HG03095 (cell line): ENCODE measurements around the gene NKD1.
A peak's percentile ranks its signal among the peaks of the same experiment; 100 is the strongest.

ENCODE experiments used
- ATAC-seq: cut with Tn5 transposase; IDR thresholded peaks from one replicate; pipeline ENCODE4 v1.9.1; 2021; ENCODE audit warnings: moderate library complexity; ENCODE audit not compliant: unreplicated experiment

The NKD1 gene

DNA sequence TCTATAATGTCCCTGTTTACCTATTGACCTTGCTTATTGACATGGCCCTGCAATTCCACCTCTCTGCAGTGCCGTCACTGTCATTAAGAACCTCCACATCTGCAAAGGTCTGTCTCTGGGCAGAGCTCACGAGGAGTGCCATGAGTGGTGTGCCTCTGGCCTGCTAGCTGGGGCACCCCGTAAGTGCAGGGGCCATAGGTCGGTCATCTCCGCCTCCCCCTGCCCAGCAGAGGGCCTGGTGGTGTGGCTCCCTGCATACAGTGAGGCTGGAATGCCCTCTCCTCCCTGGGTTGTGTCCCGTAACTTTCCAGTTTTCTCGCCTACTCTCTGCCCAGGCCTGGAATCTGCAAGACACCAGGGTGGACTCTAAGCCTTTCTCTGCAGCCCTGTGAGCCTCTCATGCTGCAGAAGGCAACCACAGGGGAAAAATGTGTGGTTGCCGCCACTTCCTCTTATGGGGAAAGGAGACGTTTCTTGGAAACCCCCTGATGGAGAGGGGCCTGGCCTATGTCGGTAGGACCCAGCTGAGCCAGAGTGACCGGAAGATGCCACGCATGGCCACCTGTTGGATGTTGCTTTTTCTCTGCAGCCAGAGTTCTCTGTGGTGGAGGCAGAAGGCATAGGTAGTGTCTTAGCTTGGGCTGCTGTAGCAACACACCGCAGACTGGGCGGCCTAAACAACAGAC lies 135.6 kb downstream of the NKD1 start:
- ATAC-seq = peak; percentile 77

- ATAC-seq = no peak
Measured at GRCh38 chr16:50684823-50685461, 136.7 kb downstream of the NKD1 start.

DNA sequence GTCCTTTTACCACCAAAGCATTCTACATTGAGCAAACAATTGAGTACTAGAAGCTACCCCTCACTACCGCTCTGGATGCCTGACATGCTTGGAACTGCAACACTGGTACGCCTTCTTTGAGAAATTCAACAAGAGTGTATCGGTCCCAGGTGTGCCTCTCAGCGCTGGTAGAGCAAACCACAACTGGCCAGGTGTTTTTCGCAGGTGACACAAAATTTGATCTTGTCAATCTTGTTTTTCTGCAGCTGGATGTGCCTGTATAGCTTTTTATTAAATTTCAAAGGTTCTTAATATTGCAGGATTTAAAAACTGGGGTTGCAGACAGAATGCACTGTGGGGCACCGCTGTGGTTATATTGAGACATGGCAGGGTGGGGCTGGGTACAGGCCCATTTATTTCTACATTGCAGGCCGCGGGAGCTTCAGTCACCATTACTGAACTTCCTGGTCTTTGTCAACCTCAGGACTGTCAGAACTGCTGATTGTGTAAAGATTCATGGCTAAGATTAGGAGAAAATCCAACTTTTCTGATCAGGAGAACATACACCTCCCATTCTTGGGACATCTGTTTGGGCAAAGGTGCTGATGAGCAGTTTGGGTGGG lies 137.4 kb downstream of the NKD1 start:
- ATAC-seq = no peak

DNA sequence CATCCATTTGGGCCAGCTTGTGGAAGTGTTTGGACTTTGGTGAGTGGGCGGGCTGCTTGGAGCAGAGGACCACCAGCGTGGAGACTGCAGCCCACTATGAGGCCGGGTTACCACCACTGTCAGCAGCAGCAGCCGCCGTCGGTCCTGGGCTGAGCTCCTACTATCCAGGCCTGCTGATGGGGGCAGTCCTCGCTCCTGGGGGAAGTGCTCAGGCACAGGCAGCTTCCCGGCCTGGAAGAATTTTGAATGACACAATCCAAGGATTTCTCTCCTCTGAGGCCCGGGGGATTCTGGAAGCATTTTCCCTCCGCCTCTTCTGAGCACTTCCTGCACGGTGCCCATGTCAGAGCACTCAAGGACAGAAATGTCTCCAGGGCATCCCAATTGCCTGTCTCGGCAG lies 139.9 kb downstream of the NKD1 start:
- no peak for ATAC-seq

GRCh38 chr16:50688867-50689266 lies 140.7 kb downstream of the NKD1 start:
- no peak for ATAC-seq

- ATAC-seq = no peak
Measured at GRCh38 chr16:50690177-50690576, 142.0 kb downstream of the NKD1 start.

- ATAC-seq = no peak
Measured at GRCh38 chr16:50692644-50692998, 144.4 kb downstream of the NKD1 start.

DNA sequence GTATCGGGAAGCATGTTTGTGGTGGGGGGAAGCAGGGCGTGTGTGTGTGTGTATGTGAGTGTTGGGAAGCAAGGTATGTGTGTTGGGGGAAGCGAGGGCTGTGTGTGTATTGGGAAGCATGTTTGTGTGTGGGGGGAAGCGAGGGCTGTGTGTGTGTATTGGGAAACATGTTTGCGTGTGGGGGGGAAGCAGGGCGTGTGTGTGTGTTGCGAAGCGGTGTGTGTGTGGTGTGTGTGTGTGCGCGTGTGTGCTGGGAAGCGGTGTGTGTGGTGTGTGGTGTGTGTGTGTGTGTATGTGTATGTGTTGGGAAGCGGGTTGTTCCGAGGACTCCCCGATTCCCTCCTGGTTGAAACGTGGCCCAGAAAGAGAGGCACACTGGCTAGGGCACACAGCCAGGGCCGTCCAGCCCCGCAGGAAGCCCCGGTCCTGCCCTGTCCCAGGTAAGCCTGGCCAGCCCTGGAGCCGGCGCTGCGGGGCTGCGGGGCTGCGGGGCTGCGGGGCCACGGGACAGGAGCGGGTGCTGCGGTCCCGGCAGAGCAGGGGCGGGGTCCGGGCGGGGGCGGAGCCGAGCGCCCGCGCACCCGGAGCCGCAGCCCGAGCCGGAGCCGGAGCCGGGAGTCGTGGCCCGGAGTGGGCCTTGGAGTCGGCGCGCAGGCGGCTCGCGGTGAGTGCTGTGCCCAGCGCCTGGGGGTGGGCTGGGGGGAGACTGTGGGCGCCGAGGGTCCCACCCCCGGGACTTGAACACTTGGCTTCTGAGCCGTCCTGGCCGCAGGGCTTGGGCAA lies 145.0 kb downstream of the NKD1 start, which contains the start of gene NOD2:
Gene NOD2, plus strand, starts transcription at position 608 of the 783 bp plus-strand sequence. CDS start 5,890 bp downstream, outside the sequence.
- ATAC-seq = no peak

DNA sequence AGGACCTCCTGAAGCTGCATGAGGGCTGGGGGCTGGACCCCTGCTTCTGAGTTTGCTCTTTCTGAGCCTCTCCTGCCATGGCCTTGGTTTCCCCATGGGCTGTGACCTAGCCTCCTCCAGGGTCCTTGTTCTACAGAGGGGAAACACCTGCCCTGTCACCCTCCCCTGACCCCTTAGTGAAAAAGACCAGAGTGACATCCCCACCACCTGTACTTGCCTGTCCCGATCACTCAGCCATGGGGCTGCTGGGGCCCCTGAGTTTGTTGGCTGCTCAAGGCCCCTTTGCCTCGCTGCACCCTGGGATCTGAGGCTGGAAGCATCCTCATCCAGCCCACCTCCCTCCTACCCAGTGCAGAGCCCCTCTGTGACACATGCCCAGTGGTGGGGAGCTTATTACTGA lies 146.0 kb downstream of the NKD1 start:
- ATAC-seq = no peak

DNA sequence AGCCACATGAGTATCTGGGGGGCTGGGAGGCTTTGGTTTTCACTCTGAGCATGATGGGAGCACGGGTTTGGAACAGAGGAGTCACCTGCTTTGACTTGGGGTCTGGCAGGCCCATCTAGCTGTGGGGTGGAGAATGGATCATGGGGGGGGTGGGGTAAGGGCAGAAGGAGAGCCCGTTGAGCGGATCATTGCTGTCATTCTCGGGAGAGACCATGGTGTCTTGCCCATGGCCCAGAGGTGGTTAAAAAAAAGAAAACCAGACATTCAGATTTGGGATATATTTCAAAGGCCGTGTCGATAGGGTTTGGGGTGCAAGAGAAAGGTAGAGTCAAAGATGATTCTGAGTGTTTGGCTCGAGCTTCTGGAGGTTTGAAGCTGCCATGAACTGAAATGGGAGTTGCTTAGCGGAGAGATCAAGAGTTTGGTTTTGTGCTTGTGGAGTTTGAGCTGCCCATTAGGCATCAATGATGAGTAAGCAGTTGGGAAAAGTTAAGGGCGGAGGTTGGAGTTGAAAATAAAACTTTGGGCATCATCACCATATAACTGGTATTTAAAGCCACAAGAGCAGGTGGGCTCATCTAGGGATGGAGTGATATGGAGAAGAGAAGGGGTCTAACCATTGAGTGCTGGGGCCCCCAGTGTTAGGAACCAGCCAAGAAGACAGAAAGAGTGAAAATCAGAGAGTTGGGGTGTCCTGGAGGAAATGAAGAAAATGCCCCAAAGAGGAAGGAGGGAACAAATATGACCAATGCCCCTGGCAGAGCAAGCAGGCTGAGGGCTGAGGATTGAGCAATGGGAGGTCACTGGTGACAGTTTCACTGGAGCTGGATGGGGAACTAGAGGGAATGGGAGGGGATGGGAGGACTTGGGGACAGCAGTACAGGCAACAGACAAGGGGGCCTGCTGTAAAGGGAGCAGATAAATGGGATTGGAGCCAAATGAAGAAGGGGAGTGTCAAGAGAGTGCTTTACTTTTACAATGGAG lies 147.1 kb downstream of the NKD1 start:
- ATAC-seq = no peak

- ATAC-seq = peak; percentile 32
Measured at GRCh38 chr16:50696126-50696525, 147.9 kb downstream of the NKD1 start.

GRCh38 chr16:50696575-50697420 lies 148.6 kb downstream of the NKD1 start:
- peak; percentile 56 for ATAC-seq

GRCh38 chr16:50697421-50697715 lies 149.2 kb downstream of the NKD1 start:
- ATAC-seq = no peak

GRCh38 chr16:50697881-50698767 lies 149.9 kb downstream of the NKD1 start:
- peak; percentile 30 for ATAC-seq
